ENCODE data around the gene IL20RB. TPM values are rescaled to one million over a fixed set of nuclear protein-coding genes. Genes with fewer than 3 reads are reported as not detected.

The IL20RB gene
- total RNA-seq, 1 donor from 2014 or later: 1.8 TPM

- Mint-ChIP-seq H3K27ac (ENCODE audit: unreplicated experiment) (no peak overlapping the region), H3K27me3 (ENCODE audit: unreplicated experiment) (no peaks in the 10 kb centered on the region), H3K36me3 (ENCODE audit: unreplicated experiment) (no peaks in the 10 kb centered on the region), H3K4me1 (ENCODE audit: low read depth, unreplicated experiment) (no peaks in the 10 kb centered on the region), H3K9me3 (ENCODE audit: unreplicated experiment) (no peaks in the 10 kb centered on the region), H3K4me3 (ENCODE audit: unreplicated experiment) (no peak overlapping the region)
- no peak for DNase-seq
- TF ChIP-seq CTCF (IDR thresholded peaks at IDR 0.05; ENCODE audit: partially characterized antibody, unreplicated experiment): no peak
These were observed 2.0 kb upstream of the IL20RB start for GRCh38 chr3:136955813-136956212.

- H3K36me3 Mint-ChIP-seq (ENCODE audit: unreplicated experiment): no peaks in the 10 kb centered on the region
- no peaks in the 10 kb centered on the region for H3K27me3 Mint-ChIP-seq (ENCODE audit: unreplicated experiment)
- H3K27ac Mint-ChIP-seq (ENCODE audit: unreplicated experiment): no peak overlapping the region
- H3K4me1 Mint-ChIP-seq (ENCODE audit: low read depth, unreplicated experiment): no peaks in the 10 kb centered on the region
- no peaks in the 10 kb centered on the region for H3K9me3 Mint-ChIP-seq (ENCODE audit: unreplicated experiment)
- H3K4me3 Mint-ChIP-seq (ENCODE audit: unreplicated experiment): no peak overlapping the region
- no peak for TF ChIP-seq CTCF (IDR thresholded peaks at IDR 0.05; ENCODE audit: partially characterized antibody, unreplicated experiment)
- no peak for DNase-seq
These were observed 812 bp upstream of the IL20RB start for GRCh38 chr3:136956971-136957370.

- Mint-ChIP-seq H3K27ac (ENCODE audit: unreplicated experiment) (no peak overlapping the region), H3K9me3 (ENCODE audit: unreplicated experiment) (no peaks in the 10 kb centered on the region), H3K36me3 (ENCODE audit: unreplicated experiment) (no peaks in the 10 kb centered on the region), H3K4me1 (ENCODE audit: low read depth, unreplicated experiment) (no peaks in the 10 kb centered on the region), H3K27me3 (ENCODE audit: unreplicated experiment) (no peaks in the 10 kb centered on the region), H3K4me3 (ENCODE audit: unreplicated experiment) (no peak overlapping the region)
- DNase-seq: no peak
- TF ChIP-seq CTCF (IDR thresholded peaks at IDR 0.05; ENCODE audit: partially characterized antibody, unreplicated experiment): no peak
These were observed 1.2 kb downstream of the IL20RB start for GRCh38 chr3:136958939-136959338.

GRCh38 chr3:136959599-136959998, 1.8 kb downstream of the IL20RB start:
- no peaks in the 10 kb centered on the region for H3K27me3 Mint-ChIP-seq (ENCODE audit: unreplicated experiment)
- H3K4me1 Mint-ChIP-seq (ENCODE audit: low read depth, unreplicated experiment): no peaks in the 10 kb centered on the region
- H3K9me3 Mint-ChIP-seq (ENCODE audit: unreplicated experiment): no peaks in the 10 kb centered on the region
- no peak overlapping the region for H3K4me3 Mint-ChIP-seq (ENCODE audit: unreplicated experiment)
- no peaks in the 10 kb centered on the region for H3K36me3 Mint-ChIP-seq (ENCODE audit: unreplicated experiment)
- no peak for TF ChIP-seq CTCF (IDR thresholded peaks at IDR 0.05; ENCODE audit: partially characterized antibody, unreplicated experiment)
- no peak overlapping the region for H3K27ac Mint-ChIP-seq (ENCODE audit: unreplicated experiment)
- DNase-seq: no peak

GRCh38 chr3:136960838-136961836, 3.4 kb downstream of the IL20RB start:
- no peak for TF ChIP-seq CTCF (IDR thresholded peaks at IDR 0.05; ENCODE audit: partially characterized antibody, unreplicated experiment)
- Mint-ChIP-seq H3K9me3 (ENCODE audit: unreplicated experiment) (no peaks in the 10 kb centered on the region), H3K4me1 (ENCODE audit: low read depth, unreplicated experiment) (no peaks in the 10 kb centered on the region), H3K36me3 (ENCODE audit: unreplicated experiment) (no peaks in the 10 kb centered on the region), H3K27ac (ENCODE audit: unreplicated experiment) (no peak overlapping the region), H3K27me3 (ENCODE audit: unreplicated experiment) (no peaks in the 10 kb centered on the region), H3K4me3 (ENCODE audit: unreplicated experiment) (no peak overlapping the region)
- DNase-seq: no peak

All from glutamatergic neuron (in vitro differentiated cells).